Effector memory CD4-positive, alpha-beta T cell (primary cell): ENCODE data around the gene CDH23.

Experiments used
- DNase-seq, 3 donors: peaks; one replicate each; pipeline ENCODE4 v3.0.0-alpha.2; 2020
- H3K27ac ChIP-seq: 2 replicates; pipeline ENCODE4 v1.7.0; 2013; ENCODE audit warnings: mild to moderate bottlenecking, low read length, moderate library complexity; ENCODE audit not compliant: insufficient read depth, poor library complexity, severe bottlenecking
- H3K27me3 ChIP-seq: replicated peaks from 2 replicates; pipeline ENCODE4 v1.7.0; 2013; ENCODE audit warnings: mild to moderate bottlenecking, low read length; ENCODE audit not compliant: insufficient read depth, control insufficient read depth, poor library complexity, severe bottlenecking
- H3K36me3 ChIP-seq: 2 replicates; pipeline ENCODE4 v1.7.0; 2013; ENCODE audit warnings: mild to moderate bottlenecking, low read length, moderate library complexity; ENCODE audit not compliant: control insufficient read depth, insufficient read depth
- H3K4me1 ChIP-seq: 2 replicates; pipeline ENCODE4 v1.7.0; 2013; ENCODE audit warnings: low read length, mild to moderate bottlenecking; ENCODE audit not compliant: control insufficient read depth, insufficient read depth, poor library complexity, severe bottlenecking
- H3K4me3 ChIP-seq: 2 replicates; pipeline ENCODE4 v1.7.0; 2013; ENCODE audit warnings: low read length, low read depth, mild to moderate bottlenecking; ENCODE audit not compliant: insufficient read depth, poor library complexity, severe bottlenecking
- H3K9me3 ChIP-seq: 2 replicates; pipeline ENCODE4 v1.7.0; 2013; ENCODE audit warnings: mild to moderate bottlenecking, low read length, moderate library complexity; ENCODE audit not compliant: control insufficient read depth

CDH23 gene

GRCh38 chr10:71537681-71538080 is 141.0 kb downstream of the CDH23 start:
- Histone ChIP-seq H3K4me1 (no peaks in the 10 kb centered on the region), H3K36me3 (no peaks in the 10 kb centered on the region), H3K9me3 (no peaks in the 10 kb centered on the region), H3K27me3 (no peaks in the 10 kb centered on the region), H3K4me3 (no peak overlapping the region), H3K27ac (no peak overlapping the region)
- DNase-seq: no peak

- H3K4me1 ChIP-seq: no peaks in the 10 kb centered on the region
- no peaks in the 10 kb centered on the region for H3K27me3 ChIP-seq
- no peak overlapping the region for H3K27ac ChIP-seq
- H3K36me3 ChIP-seq: no peaks in the 10 kb centered on the region
- no peak overlapping the region for H3K4me3 ChIP-seq
- no peaks in the 10 kb centered on the region for H3K9me3 ChIP-seq
- DNase-seq: no peak
Observed at GRCh38 chr10:71538608-71539260, 142.0 kb downstream of the CDH23 start.

- Histone ChIP-seq H3K4me3 (no peak overlapping the region), H3K36me3 (no peaks in the 10 kb centered on the region), H3K4me1 (no peaks in the 10 kb centered on the region), H3K27me3 (no peaks in the 10 kb centered on the region), H3K27ac (no peak overlapping the region), H3K9me3 (no peaks in the 10 kb centered on the region)
- no peak for DNase-seq
Observed at GRCh38 chr10:71539442-71540118, 142.9 kb downstream of the CDH23 start.

- Histone ChIP-seq H3K27ac (no peak overlapping the region), H3K4me3 (no peak overlapping the region), H3K27me3 (no peaks in the 10 kb centered on the region), H3K9me3 (no peaks in the 10 kb centered on the region), H3K4me1 (no peaks in the 10 kb centered on the region), H3K36me3 (no peaks in the 10 kb centered on the region)
- DNase-seq: no peak
Observed at GRCh38 chr10:71542478-71542877, 145.8 kb downstream of the CDH23 start.

GRCh38 chr10:71543608-71544170 is 147.0 kb downstream of the CDH23 start:
- H3K9me3 ChIP-seq: no peaks in the 10 kb centered on the region
- DNase-seq: no peak
- H3K4me1 ChIP-seq: no peaks in the 10 kb centered on the region
- no peak overlapping the region for H3K27ac ChIP-seq
- no peaks in the 10 kb centered on the region for H3K27me3 ChIP-seq
- no peak overlapping the region for H3K4me3 ChIP-seq
- H3K36me3 ChIP-seq: no peaks in the 10 kb centered on the region

- Histone ChIP-seq H3K9me3 (no peaks in the 10 kb centered on the region), H3K4me3 (no peak overlapping the region), H3K36me3 (no peaks in the 10 kb centered on the region), H3K4me1 (no peaks in the 10 kb centered on the region), H3K27ac (no peak overlapping the region), H3K27me3 (no peaks in the 10 kb centered on the region)
- DNase-seq: no peak
Observed at GRCh38 chr10:71545001-71545400, 148.3 kb downstream of the CDH23 start.

GRCh38 chr10:71546220-71546619 is 149.5 kb downstream of the CDH23 start:
- Histone ChIP-seq H3K4me3 (no peak overlapping the region), H3K4me1 (no peaks in the 10 kb centered on the region), H3K36me3 (no peaks in the 10 kb centered on the region), H3K27me3 (no peaks in the 10 kb centered on the region), H3K27ac (no peak overlapping the region), H3K9me3 (no peaks in the 10 kb centered on the region)
- DNase-seq: no peak

- no peak for DNase-seq
- H3K27me3 ChIP-seq: no peaks in the 10 kb centered on the region
Observed at GRCh38 chr10:71547312-71547711, 150.6 kb downstream of the CDH23 start.

GRCh38 chr10:71547876-71548846 is 151.4 kb downstream of the CDH23 start:
- Histone ChIP-seq H3K4me3 (no peak overlapping the region), H3K36me3 (no peaks in the 10 kb centered on the region), H3K9me3 (no peaks in the 10 kb centered on the region), H3K27me3 (no peaks in the 10 kb centered on the region), H3K4me1 (no peaks in the 10 kb centered on the region), H3K27ac (no peak overlapping the region)
- DNase-seq: no peak

More at GRCh38 chr10:71547312-71547711, 150.6 kb downstream of the CDH23 start:
- Histone ChIP-seq H3K36me3 (no peaks in the 10 kb centered on the region), H3K27ac (no peak overlapping the region), H3K4me3 (no peak overlapping the region), H3K4me1 (no peaks in the 10 kb centered on the region), H3K9me3 (no peaks in the 10 kb centered on the region)
